Measurements from ENCODE around the gene RMDN3.

DNA sequence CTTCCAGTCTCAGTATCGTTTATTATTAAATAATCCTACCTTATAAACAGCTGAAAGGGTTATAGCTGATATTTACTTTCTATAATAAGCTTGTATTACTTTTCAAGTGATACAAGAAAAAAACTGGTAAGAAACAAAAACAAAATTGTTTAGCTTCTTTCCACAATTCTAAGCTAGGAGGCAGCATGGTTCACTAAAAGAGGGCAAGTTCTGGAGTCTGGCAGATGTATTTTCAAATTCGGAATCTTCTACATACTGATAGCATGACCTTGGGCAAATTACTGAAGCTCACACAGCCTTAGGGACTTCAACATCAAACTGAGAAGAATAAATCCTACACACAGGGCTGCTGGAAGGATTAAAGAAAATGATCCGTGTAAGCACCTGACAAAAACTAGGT lies 30.1 kb upstream of the RMDN3 start:
- TF ChIP-seq POLR2AphosphoS5 (IDR thresholded peaks at IDR 0.05; ENCODE audit: low read depth), result no peak
- TF ChIP-seq, protein P1, sequence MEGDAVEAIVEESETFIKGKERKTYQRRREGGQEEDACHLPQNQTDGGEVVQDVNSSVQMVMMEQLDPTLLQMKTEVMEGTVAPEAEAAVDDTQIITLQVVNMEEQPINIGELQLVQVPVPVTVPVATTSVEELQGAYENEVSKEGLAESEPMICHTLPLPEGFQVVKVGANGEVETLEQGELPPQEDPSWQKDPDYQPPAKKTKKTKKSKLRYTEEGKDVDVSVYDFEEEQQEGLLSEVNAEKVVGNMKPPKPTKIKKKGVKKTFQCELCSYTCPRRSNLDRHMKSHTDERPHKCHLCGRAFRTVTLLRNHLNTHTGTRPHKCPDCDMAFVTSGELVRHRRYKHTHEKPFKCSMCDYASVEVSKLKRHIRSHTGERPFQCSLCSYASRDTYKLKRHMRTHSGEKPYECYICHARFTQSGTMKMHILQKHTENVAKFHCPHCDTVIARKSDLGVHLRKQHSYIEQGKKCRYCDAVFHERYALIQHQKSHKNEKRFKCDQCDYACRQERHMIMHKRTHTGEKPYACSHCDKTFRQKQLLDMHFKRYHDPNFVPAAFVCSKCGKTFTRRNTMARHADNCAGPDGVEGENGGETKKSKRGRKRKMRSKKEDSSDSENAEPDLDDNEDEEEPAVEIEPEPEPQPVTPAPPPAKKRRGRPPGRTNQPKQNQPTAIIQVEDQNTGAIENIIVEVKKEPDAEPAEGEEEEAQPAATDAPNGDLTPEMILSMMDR (IDR thresholded peaks at IDR 0.05; ENCODE audit: insufficient read depth, low read length), result no peak
